Testis (tissue), 2 donors: ENCODE results near the gene PRMT6.

Experiments
- POLR2A ChIP-seq: fragments of 450-650 bp; IDR thresholded peaks from one replicate; pipeline ENCODE4 v1.6.1; 2017; ENCODE audit warnings: antibody characterized with exemption, mild to moderate bottlenecking, moderate library complexity
- TF ChIP-seq, protein P1 (sequence below), 3 experiments: fragments of 450-650 bp in 2 of 3; fragments of 200-600 bp in 1 of 3; sonication (generic) in 1 of 3; IDR thresholded peaks; one replicate each; pipeline ENCODE4 v1.5.1; 2016 to 2019; ENCODE audit warnings: antibody characterized with exemption in 3 of 3, mild to moderate bottlenecking in 2 of 3, moderate library complexity in 1 of 3

DNA sequence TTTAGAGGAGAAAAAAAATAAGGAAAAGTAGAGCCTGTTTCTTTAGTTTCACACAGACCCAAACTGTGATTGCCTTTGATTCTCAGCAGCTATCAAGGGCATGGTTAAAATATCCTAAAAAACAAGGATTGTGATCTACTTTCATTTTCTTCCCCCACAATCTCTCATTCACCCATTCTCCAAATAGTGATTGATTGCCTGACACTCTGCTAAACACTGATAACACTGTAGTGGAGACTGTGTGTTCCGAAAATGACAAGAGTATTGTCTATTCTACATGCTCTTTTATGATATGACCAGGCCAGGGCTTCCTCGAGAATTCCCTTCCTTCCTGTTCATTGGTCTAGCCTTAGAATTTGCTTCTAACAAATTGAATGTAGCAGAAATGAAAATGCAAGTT is 40.2 kb downstream of the PRMT6 start:
- TF ChIP-seq, protein P1, sequence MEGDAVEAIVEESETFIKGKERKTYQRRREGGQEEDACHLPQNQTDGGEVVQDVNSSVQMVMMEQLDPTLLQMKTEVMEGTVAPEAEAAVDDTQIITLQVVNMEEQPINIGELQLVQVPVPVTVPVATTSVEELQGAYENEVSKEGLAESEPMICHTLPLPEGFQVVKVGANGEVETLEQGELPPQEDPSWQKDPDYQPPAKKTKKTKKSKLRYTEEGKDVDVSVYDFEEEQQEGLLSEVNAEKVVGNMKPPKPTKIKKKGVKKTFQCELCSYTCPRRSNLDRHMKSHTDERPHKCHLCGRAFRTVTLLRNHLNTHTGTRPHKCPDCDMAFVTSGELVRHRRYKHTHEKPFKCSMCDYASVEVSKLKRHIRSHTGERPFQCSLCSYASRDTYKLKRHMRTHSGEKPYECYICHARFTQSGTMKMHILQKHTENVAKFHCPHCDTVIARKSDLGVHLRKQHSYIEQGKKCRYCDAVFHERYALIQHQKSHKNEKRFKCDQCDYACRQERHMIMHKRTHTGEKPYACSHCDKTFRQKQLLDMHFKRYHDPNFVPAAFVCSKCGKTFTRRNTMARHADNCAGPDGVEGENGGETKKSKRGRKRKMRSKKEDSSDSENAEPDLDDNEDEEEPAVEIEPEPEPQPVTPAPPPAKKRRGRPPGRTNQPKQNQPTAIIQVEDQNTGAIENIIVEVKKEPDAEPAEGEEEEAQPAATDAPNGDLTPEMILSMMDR (IDR thresholded peaks at IDR 0.05): no peak
- no peak for TF ChIP-seq POLR2A
